ENCODE data around the gene MVD. TPM values are rescaled to one million over a fixed set of nuclear protein-coding genes. Genes with fewer than 3 reads are reported as not detected.
A peak's percentile ranks its signal among the peaks of the same experiment; 100 is the strongest.

Gene MVD
- total and polyA plus RNA-seq, 2 of the 13 experiments (the other 11 are each of a cell fraction or from before 2014, with no cell fraction given), result 28.1 to 187 TPM

DNA sequence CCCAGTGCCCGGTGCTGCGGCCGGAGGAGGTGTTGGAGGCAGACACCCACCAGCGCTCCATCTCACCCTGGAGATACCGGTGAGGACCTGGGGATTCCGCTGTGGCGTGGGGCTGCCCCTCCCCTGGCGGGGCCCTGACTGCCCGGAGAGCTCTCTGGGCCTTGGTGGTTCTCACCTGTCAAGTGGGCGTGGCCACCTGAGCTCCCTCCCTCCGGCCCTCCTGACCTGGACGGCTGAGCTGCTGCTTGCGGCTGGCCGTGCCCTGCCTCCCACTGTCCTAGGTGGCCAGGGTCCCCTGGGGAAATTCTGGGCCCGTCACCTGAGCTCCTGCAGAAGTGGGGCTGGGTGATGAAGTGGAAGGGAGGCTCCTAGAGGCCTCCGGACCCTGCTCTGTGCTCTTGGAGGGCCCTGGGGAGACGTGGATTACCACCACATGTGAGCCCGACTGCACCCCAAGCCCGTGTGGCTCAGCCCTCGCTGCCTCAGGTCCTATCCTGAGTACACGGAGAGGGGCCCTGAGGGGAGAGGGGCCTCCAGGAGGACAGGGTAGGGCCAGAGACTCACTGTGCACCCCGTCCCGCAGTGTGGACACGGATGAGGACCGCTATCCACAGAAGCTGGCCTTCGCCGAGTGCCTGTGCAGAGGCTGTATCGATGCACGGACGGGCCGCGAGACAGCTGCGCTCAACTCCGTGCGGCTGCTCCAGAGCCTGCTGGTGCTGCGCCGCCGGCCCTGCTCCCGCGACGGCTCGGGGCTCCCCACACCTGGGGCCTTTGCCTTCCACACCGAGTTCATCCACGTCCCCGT, 23.5 kb downstream of the MVD start (continued):
- TF ChIP-seq, protein P1, sequence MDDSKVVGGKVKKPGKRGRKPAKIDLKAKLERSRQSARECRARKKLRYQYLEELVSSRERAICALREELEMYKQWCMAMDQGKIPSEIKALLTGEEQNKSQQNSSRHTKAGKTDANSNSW (CRISPR knock-in tag; IDR thresholded peaks at IDR 0.05; ENCODE audit: borderline replicate concordance), result no peak
- TF ChIP-seq, protein P2, sequence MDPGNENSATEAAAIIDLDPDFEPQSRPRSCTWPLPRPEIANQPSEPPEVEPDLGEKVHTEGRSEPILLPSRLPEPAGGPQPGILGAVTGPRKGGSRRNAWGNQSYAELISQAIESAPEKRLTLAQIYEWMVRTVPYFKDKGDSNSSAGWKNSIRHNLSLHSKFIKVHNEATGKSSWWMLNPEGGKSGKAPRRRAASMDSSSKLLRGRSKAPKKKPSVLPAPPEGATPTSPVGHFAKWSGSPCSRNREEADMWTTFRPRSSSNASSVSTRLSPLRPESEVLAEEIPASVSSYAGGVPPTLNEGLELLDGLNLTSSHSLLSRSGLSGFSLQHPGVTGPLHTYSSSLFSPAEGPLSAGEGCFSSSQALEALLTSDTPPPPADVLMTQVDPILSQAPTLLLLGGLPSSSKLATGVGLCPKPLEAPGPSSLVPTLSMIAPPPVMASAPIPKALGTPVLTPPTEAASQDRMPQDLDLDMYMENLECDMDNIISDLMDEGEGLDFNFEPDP (CRISPR knock-in tag; conservative IDR thresholded peaks at IDR 0.05), result 0 out of 2 replicates have a peak, but pooled peaks have one; percentile 64
- TF ChIP-seq, protein P3, sequence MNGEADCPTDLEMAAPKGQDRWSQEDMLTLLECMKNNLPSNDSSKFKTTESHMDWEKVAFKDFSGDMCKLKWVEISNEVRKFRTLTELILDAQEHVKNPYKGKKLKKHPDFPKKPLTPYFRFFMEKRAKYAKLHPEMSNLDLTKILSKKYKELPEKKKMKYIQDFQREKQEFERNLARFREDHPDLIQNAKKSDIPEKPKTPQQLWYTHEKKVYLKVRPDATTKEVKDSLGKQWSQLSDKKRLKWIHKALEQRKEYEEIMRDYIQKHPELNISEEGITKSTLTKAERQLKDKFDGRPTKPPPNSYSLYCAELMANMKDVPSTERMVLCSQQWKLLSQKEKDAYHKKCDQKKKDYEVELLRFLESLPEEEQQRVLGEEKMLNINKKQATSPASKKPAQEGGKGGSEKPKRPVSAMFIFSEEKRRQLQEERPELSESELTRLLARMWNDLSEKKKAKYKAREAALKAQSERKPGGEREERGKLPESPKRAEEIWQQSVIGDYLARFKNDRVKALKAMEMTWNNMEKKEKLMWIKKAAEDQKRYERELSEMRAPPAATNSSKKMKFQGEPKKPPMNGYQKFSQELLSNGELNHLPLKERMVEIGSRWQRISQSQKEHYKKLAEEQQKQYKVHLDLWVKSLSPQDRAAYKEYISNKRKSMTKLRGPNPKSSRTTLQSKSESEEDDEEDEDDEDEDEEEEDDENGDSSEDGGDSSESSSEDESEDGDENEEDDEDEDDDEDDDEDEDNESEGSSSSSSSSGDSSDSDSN (CRISPR knock-in tag; IDR thresholded peaks at IDR 0.05), result peak; percentile 45; the same call in 1 of the 2 replicates
- no peak for TF ChIP-seq MTA3 (CRISPR knock-in tag; IDR thresholded peaks at IDR 0.05)
- TF ChIP-seq ZNF672 (CRISPR knock-in tag; IDR thresholded peaks at IDR 0.05), result no peak
- peak; percentile 83 for TF ChIP-seq ZNF777 (CRISPR knock-in tag; IDR thresholded peaks at IDR 0.05)
- TF ChIP-seq HNF4G (IDR thresholded peaks at IDR 0.05; ENCODE audit: borderline replicate concordance, low read depth, low read length), result no peak
- no peak for TF ChIP-seq HNF4G (CRISPR knock-in tag; IDR thresholded peaks at IDR 0.05; ENCODE audit: borderline replicate concordance, low read depth)
- 0 out of 2 replicates have a peak, but pooled peaks have one; percentile 41 for TF ChIP-seq ARNT2 (CRISPR knock-in tag; IDR thresholded peaks at IDR 0.05; ENCODE audit: low read depth)
- TF ChIP-seq MEIS1 (CRISPR knock-in tag; IDR thresholded peaks at IDR 0.05; ENCODE audit: borderline replicate concordance), result peak; percentile 59; the same call in 1 of the 2 replicates
- no peak for TF ChIP-seq MLLT10 (CRISPR knock-in tag; IDR thresholded peaks at IDR 0.05)
- TF ChIP-seq, protein P4, sequence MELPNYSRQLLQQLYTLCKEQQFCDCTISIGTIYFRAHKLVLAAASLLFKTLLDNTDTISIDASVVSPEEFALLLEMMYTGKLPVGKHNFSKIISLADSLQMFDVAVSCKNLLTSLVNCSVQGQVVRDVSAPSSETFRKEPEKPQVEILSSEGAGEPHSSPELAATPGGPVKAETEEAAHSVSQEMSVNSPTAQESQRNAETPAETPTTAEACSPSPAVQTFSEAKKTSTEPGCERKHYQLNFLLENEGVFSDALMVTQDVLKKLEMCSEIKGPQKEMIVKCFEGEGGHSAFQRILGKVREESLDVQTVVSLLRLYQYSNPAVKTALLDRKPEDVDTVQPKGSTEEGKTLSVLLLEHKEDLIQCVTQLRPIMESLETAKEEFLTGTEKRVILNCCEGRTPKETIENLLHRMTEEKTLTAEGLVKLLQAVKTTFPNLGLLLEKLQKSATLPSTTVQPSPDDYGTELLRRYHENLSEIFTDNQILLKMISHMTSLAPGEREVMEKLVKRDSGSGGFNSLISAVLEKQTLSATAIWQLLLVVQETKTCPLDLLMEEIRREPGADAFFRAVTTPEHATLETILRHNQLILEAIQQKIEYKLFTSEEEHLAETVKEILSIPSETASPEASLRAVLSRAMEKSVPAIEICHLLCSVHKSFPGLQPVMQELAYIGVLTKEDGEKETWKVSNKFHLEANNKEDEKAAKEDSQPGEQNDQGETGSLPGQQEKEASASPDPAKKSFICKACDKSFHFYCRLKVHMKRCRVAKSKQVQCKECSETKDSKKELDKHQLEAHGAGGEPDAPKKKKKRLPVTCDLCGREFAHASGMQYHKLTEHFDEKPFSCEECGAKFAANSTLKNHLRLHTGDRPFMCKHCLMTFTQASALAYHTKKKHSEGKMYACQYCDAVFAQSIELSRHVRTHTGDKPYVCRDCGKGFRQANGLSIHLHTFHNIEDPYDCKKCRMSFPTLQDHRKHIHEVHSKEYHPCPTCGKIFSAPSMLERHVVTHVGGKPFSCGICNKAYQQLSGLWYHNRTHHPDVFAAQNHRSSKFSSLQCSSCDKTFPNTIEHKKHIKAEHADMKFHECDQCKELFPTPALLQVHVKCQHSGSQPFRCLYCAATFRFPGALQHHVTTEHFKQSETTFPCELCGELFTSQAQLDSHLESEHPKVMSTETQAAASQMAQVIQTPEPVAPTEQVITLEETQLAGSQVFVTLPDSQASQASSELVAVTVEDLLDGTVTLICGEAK (IDR thresholded peaks at IDR 0.05), result no peak
- TF ChIP-seq, protein P4 (CRISPR knock-in tag; IDR thresholded peaks at IDR 0.05), result peak; percentile 55; the same call in 1 of the 2 replicates

All from HepG2 (cell line).